Measurements from ENCODE around the gene MYO19.

GRCh38 chr17:36511216-36511615 lies 23.5 kb downstream of the MYO19 start:
- TF ChIP-seq CTCF (IDR thresholded peaks at IDR 0.05 in 2 of 3, conservative IDR thresholded peaks at IDR 0.05 in 1 of 3; ENCODE audit: borderline replicate concordance in 1 of 3, insufficient read depth in 1 of 3, low read depth in 2 of 3, low read length in 2 of 3) (no peak), EZH2phosphoT487 (IDR thresholded peaks at IDR 0.05; ENCODE audit: borderline replicate concordance) (no peak), MAX (IDR thresholded peaks at IDR 0.05) (no peak), CEBPB (IDR thresholded peaks at IDR 0.05; ENCODE audit: low read depth) (no peak), EZH2 (IDR thresholded peaks at IDR 0.05) (no peak), POLR2A (IDR thresholded peaks at IDR 0.05; ENCODE audit: borderline replicate concordance, extremely low read depth, insufficient read depth, insufficient read length) (no peak), RAD21 (IDR thresholded peaks at IDR 0.05; ENCODE audit: low read depth) (no peak), SP1 (IDR thresholded peaks at IDR 0.05; ENCODE audit: low read depth) (no peak), ZFX (IDR thresholded peaks at IDR 0.05) (no peak)

Data from HCT116 (cell line).